GM12878 (cell line): ENCODE results near the gene ZNF112.

ENCODE experiments used
- CREM ChIP-seq: IDR thresholded peaks from 2 replicates; pipeline ENCODE4 v1.6.1; 2014; ENCODE audit warnings: antibody characterized with exemption, low read depth
- EZH2 ChIP-seq: IDR thresholded peaks from 2 replicates; pipeline ENCODE4 v1.6.1; 2012; ENCODE audit warnings: low read depth, mild to moderate bottlenecking, control low read depth, inconsistent platforms, low read length, borderline replicate concordance; ENCODE audit not compliant: control insufficient read depth
- FOS ChIP-seq: IDR thresholded peaks from 3 replicates; pipeline ENCODE4 v1.6.1; 2011; ENCODE audit warnings: borderline replicate concordance; ENCODE audit not compliant: insufficient read length; ENCODE audit errors: extremely low read depth
- HDAC6 ChIP-seq: fragments of 200-600 bp; sonication (generic); IDR thresholded peaks from one replicate; pipeline ENCODE4 v1.8.0; 2017; ENCODE audit warnings: antibody characterized with exemption; ENCODE audit not compliant: unreplicated experiment
- LARP7 ChIP-seq: fragments of 450-650 bp; IDR thresholded peaks from 2 replicates; pipeline ENCODE4 v1.6.1; 2017; ENCODE audit warnings: mild to moderate bottlenecking
- NR2C2 ChIP-seq: IDR thresholded peaks from 2 replicates; pipeline ENCODE4 v1.6.1; 2011; ENCODE audit warnings: borderline replicate concordance, low read depth; ENCODE audit not compliant: control insufficient read depth, insufficient read length
- PAX8 ChIP-seq: fragments of 450-650 bp; IDR thresholded peaks from 2 replicates; pipeline ENCODE4 v1.6.1; 2017; ENCODE audit warnings: mild to moderate bottlenecking, moderate library complexity
- RAD51 ChIP-seq: fragments of 450-650 bp; IDR thresholded peaks from 2 replicates; pipeline ENCODE4 v1.6.1; 2016; ENCODE audit warnings: moderate library complexity, mild to moderate bottlenecking, inconsistent platforms
- SPI1 ChIP-seq: IDR thresholded peaks from 2 replicates; pipeline ENCODE4 v1.6.1; 2011; ENCODE audit warnings: low read depth, mild to moderate bottlenecking, low read length, moderate library complexity, borderline replicate concordance; ENCODE audit not compliant: insufficient read depth
- SRF ChIP-seq, 2 experiments: IDR thresholded peaks; 2 replicates each; pipeline ENCODE4 v1.6.1; 2011; ENCODE audit warnings: low read depth in 2 of 2, low read length in 2 of 2, mild to moderate bottlenecking in 1 of 2, moderate library complexity in 1 of 2
- STAT1 ChIP-seq: fragments of 450-650 bp; conservative IDR thresholded peaks from 2 replicates; pipeline ENCODE4 v1.6.1; 2014; ENCODE audit warnings: antibody characterized with exemption, mild to moderate bottlenecking
- TARDBP ChIP-seq: IDR thresholded peaks from 2 replicates; pipeline ENCODE4 v1.6.1; 2016; ENCODE audit warnings: borderline replicate concordance
- TF ChIP-seq, protein P1 (sequence below), 3 experiments: IDR thresholded peaks in 2 of 3; conservative IDR thresholded peaks in 1 of 3; 2 replicates each; pipeline ENCODE4 v1.5.1; 2011; ENCODE audit warnings: low read depth in 3 of 3, low read length in 3 of 3, mild to moderate bottlenecking in 3 of 3, control low read depth in 2 of 3, moderate library complexity in 2 of 3, inconsistent platforms in 1 of 3, mixed read lengths in 1 of 3; ENCODE audit not compliant: control insufficient read depth in 2 of 3, insufficient read depth in 1 of 3; ENCODE audit errors: extremely low read depth in 1 of 3
- TF ChIP-seq, protein P2 (sequence below): fragments of 450-650 bp; IDR thresholded peaks from 2 replicates; pipeline ENCODE4 v1.6.1; 2017; ENCODE audit warnings: mild to moderate bottlenecking

DNA sequence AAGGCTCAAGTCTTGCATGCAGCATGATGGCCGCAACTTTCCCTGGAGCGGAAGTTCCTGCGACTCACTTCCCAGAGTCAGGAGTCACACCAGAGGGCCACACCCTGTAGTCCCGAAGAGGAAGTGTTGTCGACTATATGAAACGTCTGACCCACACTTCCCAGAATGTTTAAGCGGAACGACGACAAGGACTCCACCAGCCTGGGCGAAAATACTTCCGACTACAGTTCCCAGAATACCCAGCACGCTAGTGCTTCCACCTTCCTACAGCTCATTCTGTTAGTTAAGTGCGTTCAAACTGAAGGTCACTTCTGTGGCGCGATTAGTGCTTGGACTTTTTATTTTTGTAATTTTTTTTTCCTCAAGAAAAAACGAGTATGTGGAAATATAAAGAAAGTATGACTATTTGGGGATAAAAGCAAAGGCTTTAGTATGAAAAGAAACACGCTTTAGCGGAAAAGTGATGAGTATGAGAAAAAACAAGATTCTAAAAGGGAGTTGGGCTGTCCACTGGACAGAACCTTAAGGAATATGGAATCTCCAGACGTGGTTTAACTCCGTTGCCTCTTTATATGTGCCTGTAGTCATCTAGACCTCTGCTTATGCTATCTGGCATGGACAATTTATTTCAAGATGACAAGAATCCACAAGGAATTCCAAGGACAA is 15.5 kb upstream of the ZNF112 start:
- TF ChIP-seq, protein P1, sequence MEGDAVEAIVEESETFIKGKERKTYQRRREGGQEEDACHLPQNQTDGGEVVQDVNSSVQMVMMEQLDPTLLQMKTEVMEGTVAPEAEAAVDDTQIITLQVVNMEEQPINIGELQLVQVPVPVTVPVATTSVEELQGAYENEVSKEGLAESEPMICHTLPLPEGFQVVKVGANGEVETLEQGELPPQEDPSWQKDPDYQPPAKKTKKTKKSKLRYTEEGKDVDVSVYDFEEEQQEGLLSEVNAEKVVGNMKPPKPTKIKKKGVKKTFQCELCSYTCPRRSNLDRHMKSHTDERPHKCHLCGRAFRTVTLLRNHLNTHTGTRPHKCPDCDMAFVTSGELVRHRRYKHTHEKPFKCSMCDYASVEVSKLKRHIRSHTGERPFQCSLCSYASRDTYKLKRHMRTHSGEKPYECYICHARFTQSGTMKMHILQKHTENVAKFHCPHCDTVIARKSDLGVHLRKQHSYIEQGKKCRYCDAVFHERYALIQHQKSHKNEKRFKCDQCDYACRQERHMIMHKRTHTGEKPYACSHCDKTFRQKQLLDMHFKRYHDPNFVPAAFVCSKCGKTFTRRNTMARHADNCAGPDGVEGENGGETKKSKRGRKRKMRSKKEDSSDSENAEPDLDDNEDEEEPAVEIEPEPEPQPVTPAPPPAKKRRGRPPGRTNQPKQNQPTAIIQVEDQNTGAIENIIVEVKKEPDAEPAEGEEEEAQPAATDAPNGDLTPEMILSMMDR (IDR thresholded peaks at IDR 0.05 in 2 of 3, conservative IDR thresholded peaks at IDR 0.05 in 1 of 3; ENCODE audit: control insufficient read depth in 2 of 3, extremely low read depth in 1 of 3, insufficient read depth in 1 of 3, low read depth in 3 of 3, low read length in 3 of 3) = no peak
- TF ChIP-seq PAX8 = no peak
- no peak for TF ChIP-seq STAT1
- no peak for TF ChIP-seq EZH2
- TF ChIP-seq HDAC6 = no peak
- TF ChIP-seq TARDBP = no peak
- TF ChIP-seq SPI1 = no peak
- no peak for TF ChIP-seq RAD51
- TF ChIP-seq CREM = no peak
- no peak for TF ChIP-seq LARP7
- TF ChIP-seq SRF (IDR thresholded peaks at IDR 0.05; ENCODE audit: low read depth in 2 of 2, low read length in 2 of 2) = no peak
- no peak for TF ChIP-seq FOS
- TF ChIP-seq, protein P2, sequence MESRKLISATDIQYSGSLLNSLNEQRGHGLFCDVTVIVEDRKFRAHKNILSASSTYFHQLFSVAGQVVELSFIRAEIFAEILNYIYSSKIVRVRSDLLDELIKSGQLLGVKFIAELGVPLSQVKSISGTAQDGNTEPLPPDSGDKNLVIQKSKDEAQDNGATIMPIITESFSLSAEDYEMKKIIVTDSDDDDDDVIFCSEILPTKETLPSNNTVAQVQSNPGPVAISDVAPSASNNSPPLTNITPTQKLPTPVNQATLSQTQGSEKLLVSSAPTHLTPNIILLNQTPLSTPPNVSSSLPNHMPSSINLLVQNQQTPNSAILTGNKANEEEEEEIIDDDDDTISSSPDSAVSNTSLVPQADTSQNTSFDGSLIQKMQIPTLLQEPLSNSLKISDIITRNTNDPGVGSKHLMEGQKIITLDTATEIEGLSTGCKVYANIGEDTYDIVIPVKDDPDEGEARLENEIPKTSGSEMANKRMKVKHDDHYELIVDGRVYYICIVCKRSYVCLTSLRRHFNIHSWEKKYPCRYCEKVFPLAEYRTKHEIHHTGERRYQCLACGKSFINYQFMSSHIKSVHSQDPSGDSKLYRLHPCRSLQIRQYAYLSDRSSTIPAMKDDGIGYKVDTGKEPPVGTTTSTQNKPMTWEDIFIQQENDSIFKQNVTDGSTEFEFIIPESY = no peak
- TF ChIP-seq NR2C2 = no peak
